GM23338 (cell line): ENCODE measurements around the gene PHC2. TPM values are rescaled to one million over a fixed set of nuclear protein-coding genes. Genes with fewer than 3 reads are reported as not detected.

Experiments
- ATAC-seq: fragments of 200-7000 bp; cut with Tn5 transposase; 3 replicates; pipeline ENCODE4 v1.9.1; 2020
- DNase-seq: peaks from one replicate; pipeline ENCODE4 v3.0.0-alpha.2; 2015; ENCODE audit warnings: low spot score
- H2AFZ ChIP-seq: fragments of 200-600 bp; sonication (generic); 2 replicates; pipeline ENCODE4 v1.8.0; 2016; ENCODE audit warnings: antibody characterized with exemption, mild to moderate bottlenecking, moderate library complexity
- H3F3A ChIP-seq: fragments of 200-600 bp; sonication (generic); replicated peaks from 2 replicates; pipeline ENCODE4 v1.8.0; 2017; ENCODE audit warnings: antibody characterized with exemption, mixed run types, low read depth
- H3K27ac ChIP-seq: fragments of 200-600 bp; sonication (generic); 2 replicates; pipeline ENCODE4 v1.6.1; 2016; ENCODE audit warnings: low read depth
- H3K27me3 ChIP-seq: fragments of 200-600 bp; sonication (generic); 2 replicates; pipeline ENCODE4 v1.8.0; 2016; ENCODE audit warnings: mild to moderate bottlenecking, mixed run types, moderate library complexity; ENCODE audit not compliant: insufficient read depth
- H3K36me3 ChIP-seq: fragments of 200-600 bp; sonication (generic); 2 replicates; pipeline ENCODE4 v1.8.0; 2016; ENCODE audit warnings: mild to moderate bottlenecking; ENCODE audit not compliant: insufficient read depth
- H3K4me1 ChIP-seq: fragments of 200-600 bp; sonication (generic); 2 replicates; pipeline ENCODE4 v1.8.0; 2016; ENCODE audit warnings: mild to moderate bottlenecking, moderate library complexity; ENCODE audit not compliant: insufficient read depth
- H3K4me2 ChIP-seq: fragments of 200-600 bp; sonication (generic); 2 replicates; pipeline ENCODE4 v1.7.1; 2017; ENCODE audit warnings: mixed run types
- H3K4me3 ChIP-seq: fragments of 200-600 bp; sonication (generic); 2 replicates; pipeline ENCODE4 v1.6.1; 2016; ENCODE audit warnings: mixed run types
- H3K79me2 ChIP-seq: fragments of 200-600 bp; sonication (generic); replicated peaks from 2 replicates; pipeline ENCODE4 v1.8.0; 2017; ENCODE audit warnings: mild to moderate bottlenecking; ENCODE audit not compliant: insufficient read depth
- H3K9me2 ChIP-seq: fragments of 200-600 bp; sonication (generic); 2 replicates; pipeline ENCODE4 v1.8.0; 2017; ENCODE audit not compliant: insufficient read depth
- H4K20me1 ChIP-seq: fragments of 200-600 bp; sonication (generic); replicated peaks from 2 replicates; pipeline ENCODE4 v1.8.0; 2017; ENCODE audit warnings: mild to moderate bottlenecking; ENCODE audit not compliant: insufficient read depth
- H3K27ac Mint-ChIP-seq: 2 replicates; pipeline ENCODE4 v1.8.0; 2020; ENCODE audit warnings: inconsistent platforms, mild to moderate bottlenecking, moderate library complexity, mixed read lengths
- H3K27me3 Mint-ChIP-seq: 3 replicates; pipeline ENCODE4 v1.8.0; 2022; ENCODE audit warnings: low read depth, mild to moderate bottlenecking, moderate library complexity, mixed read lengths, inconsistent platforms; ENCODE audit not compliant: insufficient read depth, poor library complexity
- H3K36me3 Mint-ChIP-seq: 3 replicates; pipeline ENCODE4 v1.8.0; 2021; ENCODE audit warnings: low read depth, mild to moderate bottlenecking, inconsistent platforms, moderate library complexity, mixed read lengths
- H3K4me1 Mint-ChIP-seq: 3 replicates; pipeline ENCODE4 v1.8.0; 2020; ENCODE audit warnings: mild to moderate bottlenecking, inconsistent platforms, mixed read lengths
- H3K4me3 Mint-ChIP-seq: 3 replicates; pipeline ENCODE4 v1.8.0; 2021; ENCODE audit warnings: moderate library complexity, mild to moderate bottlenecking, inconsistent platforms, mixed read lengths
- H3K9me3 Mint-ChIP-seq: 3 replicates; pipeline ENCODE4 v1.8.0; 2020; ENCODE audit warnings: moderate library complexity, mild to moderate bottlenecking, inconsistent platforms, mixed read lengths
- EZH2 ChIP-seq: fragments of 200-600 bp; sonication (generic); IDR thresholded peaks from one replicate; pipeline ENCODE4 v1.8.0; 2017; ENCODE audit warnings: antibody characterized with exemption, mild to moderate bottlenecking, low read depth; ENCODE audit not compliant: unreplicated experiment
- JUNB ChIP-seq: IDR thresholded peaks from one replicate; pipeline ENCODE4 v1.6.1; 2016; ENCODE audit warnings: antibody characterized with exemption; ENCODE audit not compliant: unreplicated experiment
- NANOG ChIP-seq: IDR thresholded peaks from 2 replicates; pipeline ENCODE4 v1.6.1; 2016; ENCODE audit warnings: antibody characterized with exemption, borderline replicate concordance
- POLR2AphosphoS5 ChIP-seq: IDR thresholded peaks from 2 replicates; pipeline ENCODE4 v1.6.1; 2016; ENCODE audit warnings: antibody characterized with exemption, low read depth
- ZNF331 ChIP-seq: fragments of 250-450 bp; sonication (Bioruptor Pico); IDR thresholded peaks from 2 replicates; pipeline ENCODE4 v1.5.0; 2020; ENCODE audit warnings: low read depth, mild to moderate bottlenecking, moderate library complexity
- polyA plus RNA-seq: library from polyadenylated mRNA; unstranded; fragments of >200 nt; fragmentation: Nextera tagmentation; extraction: Ambion mirVana; gene quantifications from 2 replicates; pipeline ENCODE4 v1.2.1, GENCODE V29; 2016
- total RNA-seq: library from RNA; depleted of rRNA; stranded (reverse); fragments of >200 nt; shearing (Covaris generic); gene quantifications from 2 replicates; pipeline ENCODE4 v1.2.3, GENCODE V29; 2014
- TF ChIP-seq, protein P1 (sequence below): fragments of 250-450 bp; sonication (Bioruptor Pico); IDR thresholded peaks from 2 replicates; pipeline ENCODE4 v1.5.0; 2020; ENCODE audit warnings: mild to moderate bottlenecking, moderate library complexity
- TF ChIP-seq, protein P2 (sequence below): IDR thresholded peaks from 2 replicates; pipeline ENCODE4 v1.6.1; 2016; ENCODE audit warnings: antibody characterized with exemption

The PHC2 gene
- total and polyA plus RNA-seq, 2 experiments from 2014 or later, result 1.7 to 7.3 TPM

DNA sequence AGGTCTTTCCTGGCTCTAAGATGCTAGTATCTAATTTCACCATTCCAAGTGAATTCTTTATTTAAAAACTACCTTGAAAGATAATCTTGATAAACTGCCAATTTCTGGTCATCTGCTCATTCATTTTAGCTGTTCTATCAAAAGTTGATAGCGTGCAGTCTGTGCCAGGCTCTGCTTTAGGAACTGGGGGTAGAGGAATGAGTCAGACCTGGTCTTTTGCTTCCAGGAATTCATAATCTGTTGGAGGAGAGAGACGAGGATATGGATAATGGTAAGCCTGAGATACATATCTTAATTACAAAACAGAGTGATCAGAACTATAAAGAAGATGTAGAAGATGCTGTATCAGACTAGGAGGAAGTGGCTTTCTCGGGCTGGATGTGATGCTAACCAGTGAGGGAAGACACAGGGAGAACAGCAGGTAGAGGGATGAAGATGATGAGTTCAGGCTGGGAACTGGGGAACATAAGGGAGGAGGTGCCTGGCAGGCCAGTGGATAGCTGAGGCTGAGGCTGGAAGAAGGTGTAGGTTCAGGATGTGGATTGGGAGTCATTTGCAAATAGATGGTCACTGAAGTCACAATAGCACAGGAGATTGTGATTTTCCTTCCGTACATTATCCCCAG, 12.3 kb upstream of the PHC2 start (continued):
- TF ChIP-seq, protein P1, sequence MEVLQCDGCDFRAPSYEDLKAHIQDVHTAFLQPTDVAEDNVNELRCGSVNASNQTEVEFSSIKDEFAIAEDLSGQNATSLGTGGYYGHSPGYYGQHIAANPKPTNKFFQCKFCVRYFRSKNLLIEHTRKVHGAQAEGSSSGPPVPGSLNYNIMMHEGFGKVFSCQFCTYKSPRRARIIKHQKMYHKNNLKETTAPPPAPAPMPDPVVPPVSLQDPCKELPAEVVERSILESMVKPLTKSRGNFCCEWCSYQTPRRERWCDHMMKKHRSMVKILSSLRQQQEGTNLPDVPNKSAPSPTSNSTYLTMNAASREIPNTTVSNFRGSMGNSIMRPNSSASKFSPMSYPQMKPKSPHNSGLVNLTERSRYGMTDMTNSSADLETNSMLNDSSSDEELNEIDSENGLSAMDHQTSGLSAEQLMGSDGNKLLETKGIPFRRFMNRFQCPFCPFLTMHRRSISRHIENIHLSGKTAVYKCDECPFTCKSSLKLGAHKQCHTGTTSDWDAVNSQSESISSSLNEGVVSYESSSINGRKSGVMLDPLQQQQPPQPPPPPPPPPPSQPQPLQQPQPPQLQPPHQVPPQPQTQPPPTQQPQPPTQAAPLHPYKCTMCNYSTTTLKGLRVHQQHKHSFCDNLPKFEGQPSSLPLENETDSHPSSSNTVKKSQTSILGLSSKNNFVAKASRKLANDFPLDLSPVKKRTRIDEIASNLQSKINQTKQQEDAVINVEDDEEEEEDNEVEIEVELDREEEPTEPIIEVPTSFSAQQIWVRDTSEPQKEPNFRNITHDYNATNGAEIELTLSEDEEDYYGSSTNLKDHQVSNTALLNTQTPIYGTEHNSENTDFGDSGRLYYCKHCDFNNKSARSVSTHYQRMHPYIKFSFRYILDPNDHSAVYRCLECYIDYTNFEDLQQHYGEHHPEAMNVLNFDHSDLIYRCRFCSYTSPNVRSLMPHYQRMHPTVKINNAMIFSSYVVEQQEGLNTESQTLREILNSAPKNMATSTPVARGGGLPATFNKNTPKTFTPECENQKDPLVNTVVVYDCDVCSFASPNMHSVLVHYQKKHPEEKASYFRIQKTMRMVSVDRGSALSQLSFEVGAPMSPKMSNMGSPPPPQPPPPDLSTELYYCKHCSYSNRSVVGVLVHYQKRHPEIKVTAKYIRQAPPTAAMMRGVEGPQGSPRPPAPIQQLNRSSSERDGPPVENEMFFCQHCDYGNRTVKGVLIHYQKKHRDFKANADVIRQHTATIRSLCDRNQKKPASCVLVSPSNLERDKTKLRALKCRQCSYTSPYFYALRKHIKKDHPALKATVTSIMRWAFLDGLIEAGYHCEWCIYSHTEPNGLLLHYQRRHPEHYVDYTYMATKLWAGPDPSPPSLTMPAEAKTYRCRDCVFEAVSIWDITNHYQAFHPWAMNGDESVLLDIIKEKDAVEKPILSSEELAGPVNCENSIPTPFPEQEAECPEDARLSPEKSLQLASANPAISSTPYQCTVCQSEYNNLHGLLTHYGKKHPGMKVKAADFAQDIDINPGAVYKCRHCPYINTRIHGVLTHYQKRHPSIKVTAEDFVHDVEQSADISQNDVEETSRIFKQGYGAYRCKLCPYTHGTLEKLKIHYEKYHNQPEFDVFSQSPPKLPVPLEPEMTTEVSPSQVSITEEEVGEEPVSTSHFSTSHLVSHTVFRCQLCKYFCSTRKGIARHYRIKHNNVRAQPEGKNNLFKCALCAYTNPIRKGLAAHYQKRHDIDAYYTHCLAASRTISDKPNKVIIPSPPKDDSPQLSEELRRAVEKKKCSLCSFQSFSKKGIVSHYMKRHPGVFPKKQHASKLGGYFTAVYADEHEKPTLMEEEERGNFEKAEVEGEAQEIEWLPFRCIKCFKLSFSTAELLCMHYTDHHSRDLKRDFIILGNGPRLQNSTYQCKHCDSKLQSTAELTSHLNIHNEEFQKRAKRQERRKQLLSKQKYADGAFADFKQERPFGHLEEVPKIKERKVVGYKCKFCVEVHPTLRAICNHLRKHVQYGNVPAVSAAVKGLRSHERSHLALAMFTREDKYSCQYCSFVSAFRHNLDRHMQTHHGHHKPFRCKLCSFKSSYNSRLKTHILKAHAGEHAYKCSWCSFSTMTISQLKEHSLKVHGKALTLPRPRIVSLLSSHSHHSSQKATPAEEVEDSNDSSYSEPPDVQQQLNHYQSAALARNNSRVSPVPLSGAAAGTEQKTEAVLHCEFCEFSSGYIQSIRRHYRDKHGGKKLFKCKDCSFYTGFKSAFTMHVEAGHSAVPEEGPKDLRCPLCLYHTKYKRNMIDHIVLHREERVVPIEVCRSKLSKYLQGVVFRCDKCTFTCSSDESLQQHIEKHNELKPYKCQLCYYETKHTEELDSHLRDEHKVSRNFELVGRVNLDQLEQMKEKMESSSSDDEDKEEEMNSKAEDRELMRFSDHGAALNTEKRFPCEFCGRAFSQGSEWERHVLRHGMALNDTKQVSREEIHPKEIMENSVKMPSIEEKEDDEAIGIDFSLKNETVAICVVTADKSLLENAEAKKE (CRISPR knock-in tag), result no peak
- TF ChIP-seq ZNF331 (CRISPR knock-in tag) (no peak), POLR2AphosphoS5 (no peak)

- Mint-ChIP-seq H3K9me3 (no peaks in the 10 kb centered on the region), H3K36me3 (no peaks in the 10 kb centered on the region), H3K27ac (no peak overlapping the region), H3K4me3 (no peak overlapping the region), H3K27me3 (peaks cover 14% of the 10 kb centered on the region), H3K4me1 (peaks cover 13% of the 10 kb centered on the region)
- Histone ChIP-seq H3K9me2 (0 out of 2 replicates have a peak, but pooled peaks cover 2% of the 10 kb centered on the region), H4K20me1 (no peaks in the 10 kb centered on the region), H3F3A (no peaks in the 10 kb centered on the region), H3K27ac (no peak overlapping the region), H3K36me3 (no peaks in the 10 kb centered on the region), H3K27me3 (no peaks in the 10 kb centered on the region), H3K4me2 (no peak overlapping the region), H3K4me1 (no peaks in the 10 kb centered on the region; the same call in 1 of the 2 replicates), H3K79me2 (no peaks in the 10 kb centered on the region), H3K4me3 (no peak overlapping the region), H2AFZ (no peak overlapping the region)
- ATAC-seq (no peak), DNase-seq (no peak)
- no peak for TF ChIP-seq NANOG
- TF ChIP-seq, protein P2, sequence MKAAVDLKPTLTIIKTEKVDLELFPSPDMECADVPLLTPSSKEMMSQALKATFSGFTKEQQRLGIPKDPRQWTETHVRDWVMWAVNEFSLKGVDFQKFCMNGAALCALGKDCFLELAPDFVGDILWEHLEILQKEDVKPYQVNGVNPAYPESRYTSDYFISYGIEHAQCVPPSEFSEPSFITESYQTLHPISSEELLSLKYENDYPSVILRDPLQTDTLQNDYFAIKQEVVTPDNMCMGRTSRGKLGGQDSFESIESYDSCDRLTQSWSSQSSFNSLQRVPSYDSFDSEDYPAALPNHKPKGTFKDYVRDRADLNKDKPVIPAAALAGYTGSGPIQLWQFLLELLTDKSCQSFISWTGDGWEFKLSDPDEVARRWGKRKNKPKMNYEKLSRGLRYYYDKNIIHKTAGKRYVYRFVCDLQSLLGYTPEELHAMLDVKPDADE, result no peak
- TF ChIP-seq EZH2, result no peak
- no peak for TF ChIP-seq POLR2AphosphoS5
- TF ChIP-seq JUNB, result no peak
- TF ChIP-seq, protein P1 (CRISPR knock-in tag), result no peak
These were observed 11.2 kb upstream of the PHC2 start for GRCh38 chr1:33442141-33442540.
